HEK293 (cell line): ENCODE data around the gene LRRC23.

Experiments
- BCL11A ChIP-seq: fragments of 450-650 bp; formaldehyde crosslinking; IDR thresholded peaks from 2 replicates; pipeline ENCODE4 v1.5.1; 2016; ENCODE audit warnings: low read depth, missing biosample characterization, missing genetic modification characterization
- GLI2 ChIP-seq: fragments of 450-650 bp; formaldehyde crosslinking; IDR thresholded peaks from 2 replicates; pipeline ENCODE4; 2017; ENCODE audit warnings: missing biosample characterization, missing genetic modification characterization, low read depth, borderline replicate concordance
- GLI4 ChIP-seq: fragments of 450-650 bp; formaldehyde crosslinking; IDR thresholded peaks from 2 replicates; pipeline ENCODE4 v1.5.1; 2016; ENCODE audit warnings: missing biosample characterization, missing genetic modification characterization
- HOXD13 ChIP-seq: sonication (generic); formaldehyde crosslinking; IDR thresholded peaks from 2 replicates; pipeline ENCODE4 v1.8.0; 2022; ENCODE audit warnings: missing genetic modification reagents, borderline replicate concordance
- KLF10 ChIP-seq: fragments of 450-650 bp; IDR thresholded peaks from 2 replicates; pipeline ENCODE4 v1.5.1; 2018; ENCODE audit warnings: missing biosample characterization, mild to moderate bottlenecking, missing genetic modification characterization
- PRDM1 ChIP-seq: fragments of 450-650 bp; formaldehyde crosslinking; IDR thresholded peaks from 2 replicates; pipeline ENCODE4; 2016; ENCODE audit warnings: missing biosample characterization, missing genetic modification characterization
- PRDM6 ChIP-seq: fragments of 450-650 bp; formaldehyde crosslinking; IDR thresholded peaks from 2 replicates; pipeline ENCODE4 v1.5.1; 2017; ENCODE audit warnings: missing biosample characterization, missing genetic modification characterization
- SP2 ChIP-seq: fragments of 450-650 bp; formaldehyde crosslinking; IDR thresholded peaks from 2 replicates; pipeline ENCODE4 v1.5.1; 2016; ENCODE audit warnings: missing biosample characterization, missing genetic modification characterization
- WT1 ChIP-seq: fragments of 450-650 bp; formaldehyde crosslinking; IDR thresholded peaks from 2 replicates; pipeline ENCODE4 v1.5.1; 2016; ENCODE audit warnings: missing biosample characterization, missing genetic modification characterization
- YY1 ChIP-seq: fragments of 450-650 bp; formaldehyde crosslinking; IDR thresholded peaks from 2 replicates; pipeline ENCODE4 v1.5.1; 2018; ENCODE audit warnings: missing biosample characterization, missing genetic modification characterization
- ZBTB1 ChIP-seq: fragments of 450-650 bp; formaldehyde crosslinking; IDR thresholded peaks from 2 replicates; pipeline ENCODE4 v1.5.1; 2016; ENCODE audit warnings: missing biosample characterization, missing genetic modification characterization
- ZBTB11 ChIP-seq: fragments of 450-650 bp; formaldehyde crosslinking; conservative IDR thresholded peaks from 2 replicates; pipeline ENCODE4 v1.5.1; 2016; ENCODE audit warnings: low read depth, missing biosample characterization, missing genetic modification characterization
- ZBTB48 ChIP-seq: fragments of 450-650 bp; formaldehyde crosslinking; IDR thresholded peaks from 2 replicates; pipeline ENCODE4 v1.5.1; 2016; ENCODE audit warnings: missing biosample characterization, missing genetic modification characterization
- ZNF140 ChIP-seq: fragments of 450-650 bp; formaldehyde crosslinking; IDR thresholded peaks from 2 replicates; pipeline ENCODE4 v1.5.1; 2016; ENCODE audit warnings: missing biosample characterization, missing genetic modification characterization
- ZNF16 ChIP-seq: fragments of 450-650 bp; formaldehyde crosslinking; IDR thresholded peaks from 2 replicates; pipeline ENCODE4 v1.5.1; 2016; ENCODE audit warnings: low read depth, missing biosample characterization, missing genetic modification characterization
- ZNF23 ChIP-seq: fragments of 450-650 bp; formaldehyde crosslinking; IDR thresholded peaks from 2 replicates; pipeline ENCODE4 v1.5.1; 2016; ENCODE audit warnings: missing biosample characterization, missing genetic modification characterization, borderline replicate concordance
- ZNF324 ChIP-seq: fragments of 450-650 bp; formaldehyde crosslinking; IDR thresholded peaks from 2 replicates; pipeline ENCODE4 v1.5.1; 2016; ENCODE audit warnings: missing biosample characterization, missing genetic modification characterization
- ZNF366 ChIP-seq: fragments of 450-650 bp; formaldehyde crosslinking; conservative IDR thresholded peaks from 2 replicates; pipeline ENCODE4 v1.5.1; 2016; ENCODE audit warnings: missing biosample characterization, missing genetic modification characterization
- ZNF391 ChIP-seq: fragments of 450-650 bp; formaldehyde crosslinking; IDR thresholded peaks from 2 replicates; pipeline ENCODE4 v1.5.1; 2016; ENCODE audit warnings: low read depth, missing biosample characterization, missing genetic modification characterization, borderline replicate concordance
- ZNF449 ChIP-seq: fragments of 450-650 bp; formaldehyde crosslinking; IDR thresholded peaks from 2 replicates; pipeline ENCODE4 v1.5.1; 2017; ENCODE audit warnings: missing biosample characterization, mild to moderate bottlenecking, missing genetic modification characterization, moderate library complexity
- ZNF48 ChIP-seq: fragments of 450-650 bp; formaldehyde crosslinking; IDR thresholded peaks from 2 replicates; pipeline ENCODE4 v1.5.1; 2016; ENCODE audit warnings: missing biosample characterization, missing genetic modification characterization
- ZNF513 ChIP-seq: fragments of 450-650 bp; IDR thresholded peaks from 2 replicates; pipeline ENCODE4 v1.5.1; 2018; ENCODE audit warnings: missing biosample characterization, missing genetic modification characterization
- ZNF548 ChIP-seq: fragments of 450-650 bp; formaldehyde crosslinking; IDR thresholded peaks from 2 replicates; pipeline ENCODE4 v1.5.1; 2016; ENCODE audit warnings: missing biosample characterization, missing genetic modification characterization
- ZNF621 ChIP-seq: fragments of 450-650 bp; formaldehyde crosslinking; IDR thresholded peaks from 2 replicates; pipeline ENCODE4 v1.5.1; 2017; ENCODE audit warnings: missing biosample characterization, missing genetic modification characterization
- ZNF623 ChIP-seq: fragments of 450-650 bp; formaldehyde crosslinking; IDR thresholded peaks from 2 replicates; pipeline ENCODE4 v1.5.1; 2016; ENCODE audit warnings: missing biosample characterization, missing genetic modification characterization
- ZNF626 ChIP-seq: fragments of 450-650 bp; sonication (Bioruptor Pico); formaldehyde crosslinking; IDR thresholded peaks from 2 replicates; pipeline ENCODE4 v1.5.1; 2018; ENCODE audit warnings: missing biosample characterization, missing genetic modification characterization, inconsistent platforms
- ZNF629 ChIP-seq: fragments of 450-650 bp; formaldehyde crosslinking; IDR thresholded peaks from 2 replicates; pipeline ENCODE4 v1.5.1; 2017; ENCODE audit warnings: missing biosample characterization, missing genetic modification characterization
- ZNF660 ChIP-seq: fragments of 450-650 bp; IDR thresholded peaks from 2 replicates; pipeline ENCODE4 v1.5.1; 2018; ENCODE audit warnings: missing biosample characterization, mild to moderate bottlenecking, missing genetic modification characterization
- ZNF76 ChIP-seq: fragments of 450-650 bp; formaldehyde crosslinking; IDR thresholded peaks from 2 replicates; pipeline ENCODE4; 2016; ENCODE audit warnings: low read depth, missing biosample characterization, missing genetic modification characterization, borderline replicate concordance
- ZNF776 ChIP-seq: fragments of 450-650 bp; formaldehyde crosslinking; IDR thresholded peaks from 2 replicates; pipeline ENCODE4 v1.5.0; 2017; ENCODE audit warnings: missing biosample characterization, missing genetic modification characterization, borderline replicate concordance
- TF ChIP-seq, protein P1 (sequence below): fragments of 450-650 bp; formaldehyde crosslinking; IDR thresholded peaks from 2 replicates; pipeline ENCODE4 v1.5.1; 2016; ENCODE audit warnings: missing biosample characterization, missing genetic modification characterization

Gene LRRC23

GRCh38 chr12:6961695-6962284 is 57.2 kb downstream of the LRRC23 start (continued):
- TF ChIP-seq ZNF776 (tag by site-specific recombination) (no peak), ZNF449 (tag by site-specific recombination) (peak; percentile 71; the same call in 1 of the 2 replicates), BCL11A (no peak), ZNF629 (tag by site-specific recombination) (peak; percentile 36; the same call in 1 of the 2 replicates), GLI2 (tag by site-specific recombination) (no peak), YY1 (0 out of 2 replicates have a peak, but pooled peaks have one; percentile 2), SP2 (tag by site-specific recombination) (peak; percentile 5; the same call in 1 of the 2 replicates), ZBTB48 (tag by site-specific recombination) (no peak), ZNF23 (tag by site-specific recombination) (no peak), PRDM6 (no peak), PRDM1 (tag by site-specific recombination) (no peak), ZNF513 (tag by site-specific recombination) (no peak), WT1 (tag by site-specific recombination) (peak; percentile 60; the same call in 1 of the 2 replicates), ZNF660 (tag by site-specific recombination) (peak; percentile 88), ZNF391 (tag by site-specific recombination) (no peak), ZNF140 (tag by site-specific recombination) (no peak), ZNF621 (tag by site-specific recombination) (no peak), ZBTB11 (peak; percentile 95), HOXD13 (no peak), ZNF623 (tag by site-specific recombination) (no peak), ZNF366 (peak; percentile 64; the same call in 1 of the 2 replicates), KLF10 (tag by site-specific recombination) (peak; percentile 59; the same call in 1 of the 2 replicates), ZNF48 (tag by site-specific recombination) (no peak), ZNF626 (tag by site-specific recombination) (no peak), ZNF324 (tag by site-specific recombination) (no peak), ZNF548 (tag by site-specific recombination) (no peak), ZNF76 (tag by site-specific recombination) (no peak), ZBTB1 (tag by site-specific recombination) (no peak), ZNF16 (tag by site-specific recombination) (no peak), GLI4 (tag by site-specific recombination) (no peak)
- TF ChIP-seq, protein P1, sequence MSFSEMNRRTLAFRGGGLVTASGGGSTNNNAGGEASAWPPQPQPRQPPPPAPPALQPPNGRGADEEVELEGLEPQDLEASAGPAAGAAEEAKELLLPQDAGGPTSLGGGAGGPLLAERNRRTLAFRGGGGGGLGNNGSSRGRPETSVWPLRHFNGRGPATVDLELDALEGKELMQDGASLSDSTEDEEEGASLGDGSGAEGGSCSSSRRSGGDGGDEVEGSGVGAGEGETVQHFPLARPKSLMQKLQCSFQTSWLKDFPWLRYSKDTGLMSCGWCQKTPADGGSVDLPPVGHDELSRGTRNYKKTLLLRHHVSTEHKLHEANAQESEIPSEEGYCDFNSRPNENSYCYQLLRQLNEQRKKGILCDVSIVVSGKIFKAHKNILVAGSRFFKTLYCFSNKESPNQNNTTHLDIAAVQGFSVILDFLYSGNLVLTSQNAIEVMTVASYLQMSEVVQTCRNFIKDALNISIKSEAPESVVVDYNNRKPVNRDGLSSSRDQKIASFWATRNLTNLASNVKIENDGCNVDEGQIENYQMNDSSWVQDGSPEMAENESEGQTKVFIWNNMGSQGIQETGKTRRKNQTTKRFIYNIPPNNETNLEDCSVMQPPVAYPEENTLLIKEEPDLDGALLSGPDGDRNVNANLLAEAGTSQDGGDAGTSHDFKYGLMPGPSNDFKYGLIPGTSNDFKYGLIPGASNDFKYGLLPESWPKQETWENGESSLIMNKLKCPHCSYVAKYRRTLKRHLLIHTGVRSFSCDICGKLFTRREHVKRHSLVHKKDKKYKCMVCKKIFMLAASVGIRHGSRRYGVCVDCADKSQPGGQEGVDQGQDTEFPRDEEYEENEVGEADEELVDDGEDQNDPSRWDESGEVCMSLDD (tag by site-specific recombination): no peak
